Measurements from ENCODE around the gene TRAPPC3.

- no peak for TF ChIP-seq ZHX1 (conservative IDR thresholded peaks at IDR 0.05; ENCODE audit: low read length)
- no peak for TF ChIP-seq CTCF (IDR thresholded peaks at IDR 0.05 in 2 of 3, conservative IDR thresholded peaks at IDR 0.05 in 1 of 3; ENCODE audit: insufficient read depth in 2 of 3, low read depth in 1 of 3, low read length in 3 of 3)
- no peak for TF ChIP-seq XRCC5 (IDR thresholded peaks at IDR 0.05; ENCODE audit: low read depth, low read length)
- TF ChIP-seq ZNF609 (CRISPR knock-in tag; IDR thresholded peaks at IDR 0.05; ENCODE audit: borderline replicate concordance), result no peak
- TF ChIP-seq YY1 (IDR thresholded peaks at IDR 0.05; ENCODE audit: borderline replicate concordance in 1 of 3, control insufficient read depth in 1 of 3, extremely low read depth in 1 of 3, insufficient read depth in 3 of 3, insufficient read length in 1 of 3, insufficient replicate concordance in 2 of 3, low read depth in 1 of 3, low read length in 2 of 3), result no peak
- TF ChIP-seq ZZZ3 (IDR thresholded peaks at IDR 0.05), result no peak
- TF ChIP-seq ETV5 (CRISPR knock-in tag; IDR thresholded peaks at IDR 0.05; ENCODE audit: low read depth), result no peak
- no peak for TF ChIP-seq ZNF274 (IDR thresholded peaks at IDR 0.05; ENCODE audit: borderline replicate concordance, low read depth, low read length)
- TF ChIP-seq, protein P1, sequence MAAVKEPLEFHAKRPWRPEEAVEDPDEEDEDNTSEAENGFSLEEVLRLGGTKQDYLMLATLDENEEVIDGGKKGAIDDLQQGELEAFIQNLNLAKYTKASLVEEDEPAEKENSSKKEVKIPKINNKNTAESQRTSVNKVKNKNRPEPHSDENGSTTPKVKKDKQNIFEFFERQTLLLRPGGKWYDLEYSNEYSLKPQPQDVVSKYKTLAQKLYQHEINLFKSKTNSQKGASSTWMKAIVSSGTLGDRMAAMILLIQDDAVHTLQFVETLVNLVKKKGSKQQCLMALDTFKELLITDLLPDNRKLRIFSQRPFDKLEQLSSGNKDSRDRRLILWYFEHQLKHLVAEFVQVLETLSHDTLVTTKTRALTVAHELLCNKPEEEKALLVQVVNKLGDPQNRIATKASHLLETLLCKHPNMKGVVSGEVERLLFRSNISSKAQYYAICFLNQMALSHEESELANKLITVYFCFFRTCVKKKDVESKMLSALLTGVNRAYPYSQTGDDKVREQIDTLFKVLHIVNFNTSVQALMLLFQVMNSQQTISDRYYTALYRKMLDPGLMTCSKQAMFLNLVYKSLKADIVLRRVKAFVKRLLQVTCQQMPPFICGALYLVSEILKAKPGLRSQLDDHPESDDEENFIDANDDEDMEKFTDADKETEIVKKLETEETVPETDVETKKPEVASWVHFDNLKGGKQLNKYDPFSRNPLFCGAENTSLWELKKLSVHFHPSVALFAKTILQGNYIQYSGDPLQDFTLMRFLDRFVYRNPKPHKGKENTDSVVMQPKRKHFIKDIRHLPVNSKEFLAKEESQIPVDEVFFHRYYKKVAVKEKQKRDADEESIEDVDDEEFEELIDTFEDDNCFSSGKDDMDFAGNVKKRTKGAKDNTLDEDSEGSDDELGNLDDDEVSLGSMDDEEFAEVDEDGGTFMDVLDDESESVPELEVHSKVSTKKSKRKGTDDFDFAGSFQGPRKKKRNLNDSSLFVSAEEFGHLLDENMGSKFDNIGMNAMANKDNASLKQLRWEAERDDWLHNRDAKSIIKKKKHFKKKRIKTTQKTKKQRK (IDR thresholded peaks at IDR 0.05; ENCODE audit: borderline replicate concordance, low read depth, low read length), result no peak
- TF ChIP-seq U2AF1 (optimal IDR thresholded peaks at IDR 0.05; ENCODE audit: low read depth, low read length), result no peak
- no peak for TF ChIP-seq NFRKB (IDR thresholded peaks at IDR 0.05; ENCODE audit: low read depth)
- TF ChIP-seq ZNF589 (CRISPR knock-in tag; IDR thresholded peaks at IDR 0.05; ENCODE audit: low read depth), result no peak
- TF ChIP-seq MXI1 (IDR thresholded peaks at IDR 0.05; ENCODE audit: low read depth, low read length), result no peak
Observed at GRCh38 chr1:36126797-36127500, 22.3 kb downstream of the TRAPPC3 start.

All from K562 (cell line).